Endothelial cell of umbilical vein (primary cell): Measurements from ENCODE around the gene SUPT3H. TPM values are rescaled to one million over a fixed set of nuclear protein-coding genes. Genes with fewer than 3 reads are reported as not detected.

Experiments
- BruUV-seq: library from RNA; stranded (reverse); fragments of 400-500 nt; replicated peaks from 2 replicates; lab custom pipeline; 2021; lab: Mats Ljungman, UMichigan
- CTCF ChIA-PET: fragments of 300-600, 350-600 bp; sonication (Branson Sonifier 250); formaldehyde crosslinking; loops from one replicate; lab custom pipeline; 2021; ENCODE audit warnings: antibody characterized with exemption, inconsistent platforms; lab: Charles Lee
- POLR2A ChIA-PET: fragments of 300-600, 350-600 bp; sonication (Branson Sonifier 250); formaldehyde crosslinking; loops from one replicate; lab custom pipeline; 2021; ENCODE audit warnings: antibody characterized with exemption, inconsistent platforms; lab: Charles Lee
- DNase-seq: peaks from one replicate; pipeline ENCODE4 v3.0.0-alpha.2; 2011; ENCODE audit warnings: low read depth, low spot score
- FAIRE-seq: peaks from 2 replicates; lab custom pipeline; 2011; peaks lifted over from hg19 to GRCh38; lab: Jason Lieb, UNC
- H2AFZ ChIP-seq: 2 replicates; pipeline ENCODE4 v1.6.0; 2012; ENCODE audit warnings: low read depth, low read length, control low read depth, inconsistent platforms
- H3K27ac ChIP-seq: 2 replicates; pipeline ENCODE4 v1.5.1; 2011; ENCODE audit warnings: low read depth, mild to moderate bottlenecking, control low read depth, low read length, moderate library complexity; ENCODE audit not compliant: insufficient read depth
- H3K27me3 ChIP-seq, 2 experiments: 2 replicates each; pipeline versions ENCODE4 v1.6.0 to v1.6.1; 2011; ENCODE audit warnings: low read length in 2 of 2, mixed read lengths in 1 of 2; ENCODE audit not compliant: control insufficient read depth in 2 of 2, insufficient read depth in 2 of 2
- H3K36me3 ChIP-seq, 2 experiments: 2 replicates in 1 of 2; 3 replicates in 1 of 2; pipeline ENCODE4 v1.5.1; 2011; ENCODE audit warnings: low read length in 2 of 2, mild to moderate bottlenecking in 1 of 2, moderate library complexity in 1 of 2; ENCODE audit not compliant: control insufficient read depth in 2 of 2, insufficient read depth in 2 of 2; ENCODE audit errors: extremely low read depth in 1 of 2
- H3K4me1 ChIP-seq: 3 replicates; pipeline ENCODE4 v1.5.1; 2011; ENCODE audit warnings: mild to moderate bottlenecking, low read length; ENCODE audit not compliant: control insufficient read depth, insufficient read depth; ENCODE audit errors: extremely low read depth
- H3K4me2 ChIP-seq: 2 replicates; pipeline ENCODE4 v1.6.1; 2011; ENCODE audit warnings: low read length, control low read depth, mixed read lengths; ENCODE audit not compliant: insufficient read depth
- H3K4me3 ChIP-seq, 3 experiments: fragments of 200-600 bp in 1 of 3; sonication (generic), shearing (Covaris generic) in 1 of 3; replicated peaks in 1 of 3; 2 replicates each; pipeline ENCODE4 v1.5.1; 2011 to 2016; ENCODE audit warnings: control low read depth in 3 of 3, low read length in 3 of 3, mild to moderate bottlenecking in 2 of 3, inconsistent platforms in 1 of 3, low read depth in 1 of 3, moderate library complexity in 1 of 3; ENCODE audit not compliant: insufficient read depth in 1 of 3
- H3K79me2 ChIP-seq: 2 replicates; pipeline ENCODE4 v1.6.0; 2012; ENCODE audit warnings: low read length, inconsistent platforms; ENCODE audit not compliant: control insufficient read depth, insufficient read depth
- H3K9ac ChIP-seq: replicated peaks from 2 replicates; pipeline ENCODE3; 2011; ENCODE audit warnings: low read length, control low read depth; ENCODE audit not compliant: insufficient read depth; ENCODE audit errors: extremely low read depth
- H3K9me1 ChIP-seq: replicated peaks from 3 replicates; pipeline ENCODE4 v1.6.0; 2011; ENCODE audit warnings: mild to moderate bottlenecking, low read length; ENCODE audit not compliant: control insufficient read depth, insufficient read depth; ENCODE audit errors: extremely low read depth
- H3K9me3 ChIP-seq: replicated peaks from 2 replicates; pipeline ENCODE4 v1.5.1; 2012; ENCODE audit warnings: low read length, inconsistent platforms; ENCODE audit not compliant: control insufficient read depth, insufficient read depth
- H4K20me1 ChIP-seq: replicated peaks from 2 replicates; pipeline ENCODE3; 2011; ENCODE audit warnings: mild to moderate bottlenecking, low read length; ENCODE audit not compliant: control insufficient read depth, insufficient read depth; ENCODE audit errors: extremely low read depth
- CTCF ChIP-seq, 2 donors: IDR thresholded peaks; 1 replicate in 1 of 2; 2 replicates in 1 of 2; pipeline ENCODE4 v1.5.1; 2011; ENCODE audit warnings: low read length in 2 of 2, mild to moderate bottlenecking in 2 of 2, moderate library complexity in 2 of 2, control low read depth in 1 of 2, inconsistent platforms in 1 of 2, low read depth in 1 of 2; ENCODE audit not compliant: insufficient read depth in 1 of 2; ENCODE audit errors: extremely low read depth in 1 of 2
- EZH2 ChIP-seq: IDR thresholded peaks from 2 replicates; pipeline ENCODE4 v1.6.1; 2012; ENCODE audit warnings: borderline replicate concordance, low read depth, mild to moderate bottlenecking, moderate library complexity, low read length, inconsistent platforms; ENCODE audit not compliant: severe bottlenecking
- FOS ChIP-seq: IDR thresholded peaks from 2 replicates; pipeline ENCODE4 v1.6.1; 2011; ENCODE audit warnings: mild to moderate bottlenecking, low read length, moderate library complexity, borderline replicate concordance; ENCODE audit not compliant: insufficient read depth
- GATA2 ChIP-seq: IDR thresholded peaks from 2 replicates; pipeline ENCODE4 v1.7.0; 2011; ENCODE audit warnings: low read depth, mild to moderate bottlenecking, moderate library complexity, mixed read lengths, low read length; ENCODE audit not compliant: insufficient read length, insufficient read depth
- JUN ChIP-seq: IDR thresholded peaks from 2 replicates; pipeline ENCODE4 v1.6.1; 2011; ENCODE audit warnings: borderline replicate concordance, low read depth; ENCODE audit not compliant: insufficient read length, insufficient read depth
- MAX ChIP-seq: IDR thresholded peaks from 2 replicates; pipeline ENCODE4 v1.6.1; 2011; ENCODE audit not compliant: insufficient read depth, insufficient read length
- MYC ChIP-seq: IDR thresholded peaks from one replicate; pipeline ENCODE4 v1.6.1; 2011; ENCODE audit warnings: mild to moderate bottlenecking, low read depth, low read length
- POLR2A ChIP-seq: IDR thresholded peaks from 2 replicates; pipeline ENCODE4 v1.6.1; 2012; ENCODE audit warnings: low read depth, mild to moderate bottlenecking, control low read depth, low read length
- POLR2AphosphoS5 ChIP-seq: IDR thresholded peaks from 2 replicates; pipeline ENCODE4 v1.6.1; 2012; ENCODE audit warnings: low read depth, mild to moderate bottlenecking, control low read depth, low read length, moderate library complexity; ENCODE audit not compliant: insufficient read depth
- dilution Hi-C: fragments of 300-500 bp; cut with MboI; formaldehyde crosslinking; loops from one replicate; pipeline ENCODE4 v1.15.0; 2019; ENCODE audit warnings: low sequenced_read_pairs; ENCODE audit not compliant: extremely low pct_ligation_motif_present
- intact Hi-C: fragments of 100-400 bp; cut with micrococcal nuclease; formaldehyde crosslinking; loops from one replicate; pipeline ENCODE4 v1.10.0; 2022
- polyA plus RNA-seq, 4 experiments: library from polyadenylated mRNA; depleted of rRNA in 3 of 4; stranded (reverse) in 3 of 4; unstranded in 1 of 4; fragments of >200 nt; gene quantifications; 2 replicates each; pipeline versions ENCODE4 v1.2.1 to v1.2.3, GENCODE V29; 2011 to 2012; ENCODE audit warnings: missing spikeins in 1 of 4
- total RNA-seq: library from RNA; stranded (reverse); gene quantifications from 2 replicates; pipeline ENCODE4 v1.2.3, GENCODE V29; 2021

The SUPT3H gene
- total and polyA plus RNA-seq, 2 donors (not counting 3 experiments of a cell fraction or from before 2014, with no cell fraction given) = 8.3 to 9.8 TPM

GRCh38 chr6:44914141-44914540 lies 463.6 kb downstream of the SUPT3H start:
- FAIRE-seq (no peak), DNase-seq (no peak)
- Histone ChIP-seq H3K36me3 (no peaks in the 10 kb centered on the region), H3K4me3 (no peak overlapping the region), H2AFZ (no peak overlapping the region), H3K4me2 (no peak overlapping the region), H3K27ac (no peak overlapping the region), H3K9me3 (no peaks in the 10 kb centered on the region), H3K9me1 (no peaks in the 10 kb centered on the region), H4K20me1 (no peaks in the 10 kb centered on the region), H3K4me1 (no peaks in the 10 kb centered on the region), H3K79me2 (no peaks in the 10 kb centered on the region), H3K27me3 (no peaks in the 10 kb centered on the region), H3K9ac (no peak overlapping the region)
- dilution Hi-C loops (no loop called here), intact Hi-C loops (no loop called here)
- no TSS peak for BruUV-seq
- POLR2A ChIA-PET = no interaction called here
- TF ChIP-seq POLR2A = no peak
- TF ChIP-seq EZH2 = no peak
- no peak for TF ChIP-seq MYC
- no peak for TF ChIP-seq GATA2
- no peak for TF ChIP-seq FOS
- TF ChIP-seq POLR2AphosphoS5 = no peak
- no peak for TF ChIP-seq CTCF (IDR thresholded peaks at IDR 0.05; ENCODE audit: extremely low read depth in 1 of 2, insufficient read depth in 1 of 2, low read depth in 1 of 2, low read length in 2 of 2)
- TF ChIP-seq MAX = no peak
- no peak for TF ChIP-seq JUN
- CTCF ChIA-PET = no interaction called here
